AG20443 (cell line): Measurements from ENCODE around the gene SLC19A1.

Experiments
- DNase-seq: peaks from one replicate; pipeline ENCODE4 v3.0.0; 2012; ENCODE audit warnings: low spot score, mixed read lengths

Gene SLC19A1

DNA sequence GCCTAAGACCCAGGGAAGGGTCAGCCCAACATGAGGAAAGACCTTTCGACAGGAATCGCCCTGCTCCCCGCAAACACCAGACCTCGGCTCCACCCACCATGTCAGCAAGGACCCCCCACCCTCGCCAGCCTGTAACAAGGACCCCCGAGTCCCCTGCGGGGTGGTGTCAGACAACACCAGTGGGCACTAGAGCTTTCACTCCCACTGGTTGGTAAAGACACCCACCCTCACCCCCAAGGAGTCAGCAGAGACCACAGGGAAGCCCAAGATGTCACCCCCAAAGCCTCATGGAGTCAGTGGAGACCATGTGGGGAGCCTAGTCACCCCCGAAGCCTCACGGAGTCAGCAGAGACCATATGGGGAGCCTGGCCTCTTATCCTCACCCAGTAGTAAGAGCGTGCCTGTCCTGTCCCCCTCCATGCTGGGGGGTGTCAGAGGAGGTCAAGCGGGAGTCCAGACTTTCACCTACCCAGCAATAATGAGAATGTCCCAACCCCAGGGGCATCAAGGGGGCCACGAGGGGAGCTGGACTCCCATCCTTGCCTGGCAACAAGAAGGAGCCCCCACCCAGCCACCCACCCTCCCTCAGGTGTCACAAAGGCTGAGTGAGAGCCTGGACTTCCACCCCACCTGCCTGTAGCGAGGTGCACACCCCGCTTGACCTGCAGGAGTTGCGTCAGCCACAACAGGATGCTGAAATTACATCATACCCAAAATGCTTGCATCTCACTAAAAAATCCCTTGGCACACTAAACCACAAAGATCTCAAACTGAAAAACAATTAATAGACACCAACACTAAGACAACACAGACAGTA, 24.8 kb downstream of the SLC19A1 start:
- no peak for DNase-seq

DNA sequence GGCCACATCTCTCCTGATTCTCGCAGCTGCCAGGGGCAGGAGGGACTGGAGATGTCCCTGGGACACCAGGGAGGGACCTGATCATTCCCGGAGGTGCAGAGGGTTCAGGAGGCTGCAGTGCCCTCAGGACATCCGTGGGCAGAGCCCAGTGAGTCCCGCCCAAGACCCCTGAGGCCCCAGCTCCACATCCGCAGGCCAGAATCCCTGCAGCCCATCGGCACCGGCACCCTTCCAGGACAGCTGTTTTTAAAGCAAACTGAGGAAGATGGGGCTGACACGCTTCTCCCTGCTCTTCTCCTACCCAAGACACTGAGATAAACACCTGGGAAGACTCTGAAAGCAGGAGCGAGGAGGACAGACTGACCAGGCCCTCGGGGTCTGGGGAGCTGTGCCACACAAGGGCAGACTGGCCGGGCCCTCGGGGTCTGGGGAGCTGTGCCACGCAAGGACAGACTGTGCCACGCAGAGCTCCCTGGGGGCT, 25.5 kb downstream of the SLC19A1 start:
- no peak for DNase-seq

- no peak for DNase-seq
Observed at GRCh38 chr21:45516071-45516670, 26.1 kb downstream of the SLC19A1 start.

DNA sequence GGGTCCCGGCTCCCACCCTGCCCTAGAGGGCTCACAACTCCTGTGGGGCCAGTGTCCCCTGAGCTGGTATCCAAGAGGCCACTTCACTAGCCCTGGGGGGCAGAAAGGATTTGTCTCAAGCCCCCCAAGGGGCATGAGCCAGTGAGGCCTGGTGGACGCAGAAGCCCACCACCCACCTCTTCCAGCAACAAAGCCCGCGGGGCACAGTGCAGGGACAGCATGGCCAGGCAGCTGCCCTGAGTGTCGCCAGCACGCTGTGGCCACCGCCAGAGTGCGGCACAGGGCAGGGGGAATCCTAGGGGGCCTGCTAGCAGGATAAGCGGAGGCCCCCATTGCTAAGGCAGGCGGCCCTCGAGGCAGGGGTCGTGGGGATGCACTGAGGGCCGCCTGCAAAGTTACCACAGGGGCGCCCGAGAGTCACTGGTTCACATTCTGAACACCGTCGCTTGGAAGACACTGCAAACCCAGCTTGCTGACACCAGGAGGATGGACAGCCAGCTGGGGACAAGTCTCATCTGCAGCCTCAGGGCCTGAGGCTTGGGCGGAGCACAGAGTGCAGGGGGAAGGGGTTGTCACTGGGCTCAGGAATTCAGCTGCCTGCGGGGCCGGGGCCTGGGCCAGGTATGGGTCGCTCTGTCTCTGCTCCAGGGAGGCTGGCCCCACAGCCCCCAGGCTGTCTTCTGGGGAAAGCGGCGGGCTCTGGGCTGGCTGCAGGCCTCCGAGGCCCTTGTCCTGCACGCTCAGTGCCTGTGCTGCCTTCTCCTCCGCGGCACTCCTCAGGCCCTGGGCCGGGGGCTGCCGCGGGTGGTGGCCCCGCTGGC, 26.8 kb downstream of the SLC19A1 start:
- no peak for DNase-seq

GRCh38 chr21:45514311-45515021, 27.8 kb downstream of the SLC19A1 start:
- DNase-seq, result no peak

DNA sequence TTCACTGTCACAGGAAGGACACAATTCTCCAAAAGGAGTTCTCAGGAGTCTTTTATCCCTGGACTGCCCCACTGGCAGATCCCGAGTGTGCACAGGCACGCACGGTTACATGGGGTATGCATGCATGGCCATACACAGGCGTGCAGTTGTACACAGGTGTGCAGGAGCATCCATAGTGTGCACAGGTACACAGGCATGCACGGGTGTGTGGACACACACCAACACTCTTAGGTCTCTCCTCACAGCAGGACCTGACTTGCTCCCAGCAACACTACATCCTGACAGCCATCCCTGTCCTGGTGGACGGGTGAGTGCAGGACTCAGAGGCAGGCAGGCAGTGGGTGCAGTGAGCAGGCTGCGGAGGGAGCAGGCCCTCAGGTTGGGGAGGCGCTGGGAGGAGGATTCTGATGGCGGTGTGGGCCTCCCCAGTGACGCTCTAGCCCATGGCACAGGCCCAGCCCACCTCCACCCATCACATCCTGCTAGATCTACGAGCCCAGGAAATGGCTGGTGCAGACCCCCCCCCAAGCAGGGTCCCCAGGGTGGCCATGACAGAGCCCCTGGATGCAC, 28.4 kb downstream of the SLC19A1 start:
- no peak for DNase-seq

DNA sequence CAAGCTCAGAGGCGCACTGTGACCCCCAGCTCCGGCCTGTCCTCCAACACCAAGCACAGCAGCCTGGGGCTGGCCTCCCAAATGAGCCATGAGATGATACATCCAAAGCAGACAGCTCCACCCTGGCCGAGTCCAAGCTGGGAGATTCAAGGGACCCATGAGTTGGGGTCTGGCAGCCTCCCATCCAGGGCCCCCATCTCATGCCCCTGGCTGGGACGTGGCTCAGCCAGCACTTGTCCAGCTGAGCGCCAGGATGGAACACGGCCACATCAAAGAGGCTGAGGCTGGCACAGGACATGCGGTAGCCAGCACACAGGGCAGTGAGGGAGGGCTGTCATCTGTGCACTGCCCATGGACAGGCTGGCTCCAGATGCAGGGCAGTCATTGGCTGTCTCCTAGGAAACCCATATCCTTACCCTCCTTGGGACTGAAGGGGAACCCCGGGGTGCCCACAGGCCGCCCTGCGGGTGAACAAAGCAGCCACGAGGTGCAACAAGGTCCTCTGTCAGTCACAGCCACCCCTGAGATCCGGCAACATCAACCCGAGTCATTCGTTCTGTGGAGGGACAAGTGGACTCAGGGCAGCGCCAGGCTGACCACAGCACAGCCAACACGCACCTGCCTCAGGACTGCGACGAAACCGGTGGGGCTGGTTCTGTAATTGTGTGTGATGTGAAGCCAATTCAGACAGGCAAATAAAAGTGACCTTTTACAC, 29.1 kb downstream of the SLC19A1 start:
- no peak for DNase-seq

GRCh38 chr21:45512626-45513002, 29.6 kb downstream of the SLC19A1 start:
- no peak for DNase-seq

DNA sequence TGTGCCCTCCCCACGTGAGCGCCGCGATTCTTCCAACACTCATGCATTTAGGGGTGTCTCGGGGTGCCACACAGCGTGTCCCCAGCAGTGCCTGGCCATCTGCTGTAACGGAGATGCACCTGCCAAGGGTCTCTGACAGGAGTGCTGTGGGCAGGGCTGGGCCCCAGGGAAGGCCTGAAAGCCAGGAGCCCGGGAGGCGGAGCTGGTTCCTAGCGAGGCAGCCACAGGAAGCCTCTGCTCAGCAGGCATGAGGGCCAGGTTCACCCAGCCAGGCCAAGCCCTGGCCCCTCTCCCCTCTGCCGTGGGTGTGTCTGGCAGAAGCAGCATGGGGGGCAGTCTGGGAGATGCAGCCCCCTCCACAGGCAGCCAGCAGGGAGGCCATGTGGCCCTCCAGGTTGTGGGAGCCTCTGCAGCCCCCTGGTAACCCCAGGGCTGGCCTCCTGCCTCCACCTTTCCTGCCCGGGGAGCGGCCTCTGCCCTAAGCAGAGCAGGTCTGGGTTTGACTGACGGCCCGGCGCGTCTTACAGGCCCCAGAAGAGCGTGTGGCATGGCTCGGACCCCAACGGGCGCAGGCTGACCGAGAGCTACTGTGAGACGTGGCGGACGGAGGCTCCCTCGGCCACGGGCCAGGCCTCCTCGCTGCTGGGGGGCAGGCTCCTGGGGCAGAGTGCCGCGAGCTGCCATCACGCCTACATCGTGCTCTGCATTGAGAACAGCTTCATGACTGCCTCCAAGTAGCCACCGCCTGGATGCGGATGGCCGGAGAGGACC, 30.4 kb downstream of the SLC19A1 start:
- DNase-seq, result no peak

DNA sequence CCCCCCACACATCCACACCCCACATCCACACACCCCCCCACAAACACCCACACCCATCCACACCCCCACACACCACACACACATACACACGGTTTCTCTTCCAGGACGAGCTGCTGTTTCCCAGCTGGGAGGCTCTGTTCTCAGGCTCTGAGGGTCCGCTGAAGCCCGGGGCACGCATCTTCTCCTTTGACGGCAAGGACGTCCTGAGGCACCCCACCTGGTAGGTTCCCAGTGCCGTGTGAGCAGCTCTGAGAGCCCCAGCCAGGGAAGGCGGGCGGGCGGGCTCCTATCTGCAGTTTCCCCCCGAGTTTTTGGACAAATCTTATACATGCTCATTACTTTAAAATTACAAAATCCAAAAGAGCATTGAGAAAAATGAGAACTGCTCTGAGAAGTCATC, 31.2 kb downstream of the SLC19A1 start:
- DNase-seq, result no peak

- no peak for DNase-seq
Observed at GRCh38 chr21:45510466-45510955, 31.7 kb downstream of the SLC19A1 start.

DNA sequence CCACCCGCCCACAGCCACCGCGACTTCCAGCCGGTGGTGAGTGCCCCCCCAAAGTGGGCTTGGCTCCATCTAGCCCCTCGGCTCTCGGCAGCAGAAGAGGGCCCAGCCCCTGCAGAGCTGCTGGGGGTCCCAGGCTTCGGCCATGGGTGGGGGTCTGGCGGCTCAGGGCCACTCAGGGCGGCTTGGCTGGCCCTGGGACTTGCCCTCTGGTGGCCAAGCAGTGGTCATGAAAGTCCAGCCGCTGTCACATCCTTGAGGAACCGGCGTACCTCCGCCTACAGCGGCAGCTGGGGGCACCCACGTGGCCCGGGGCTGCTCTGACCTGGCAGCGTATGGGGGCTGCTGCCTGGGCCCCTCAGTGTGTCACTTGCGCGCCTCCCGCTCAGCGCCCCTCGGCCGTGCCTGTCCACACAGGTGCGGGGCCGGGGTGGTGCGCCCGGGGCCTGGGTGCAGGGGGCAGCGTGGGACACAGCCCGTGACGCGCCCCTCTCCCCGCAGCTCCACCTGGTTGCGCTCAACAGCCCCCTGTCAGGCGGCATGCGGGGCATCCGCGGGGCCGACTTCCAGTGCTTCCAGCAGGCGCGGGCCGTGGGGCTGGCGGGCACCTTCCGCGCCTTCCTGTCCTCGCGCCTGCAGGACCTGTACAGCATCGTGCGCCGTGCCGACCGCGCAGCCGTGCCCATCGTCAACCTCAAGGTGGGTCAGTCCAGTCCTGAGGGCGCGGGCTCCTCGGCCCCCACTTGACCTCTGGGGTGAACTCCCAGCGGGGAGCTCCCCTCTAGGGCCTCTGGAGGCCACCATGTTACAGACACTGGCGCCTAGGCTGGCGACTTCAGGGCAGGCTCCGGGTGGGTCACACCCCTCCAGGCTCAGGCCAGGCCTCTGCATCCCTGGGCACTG, 32.4 kb downstream of the SLC19A1 start:
- DNase-seq, result no peak

GRCh38 chr21:45508607-45509565, 33.4 kb downstream of the SLC19A1 start:
- no peak for DNase-seq

- no peak for DNase-seq
Observed at GRCh38 chr21:45507888-45508508, 34.2 kb downstream of the SLC19A1 start.

- DNase-seq, result no peak
Observed at GRCh38 chr21:45507523-45507875, 34.7 kb downstream of the SLC19A1 start.

- no peak for DNase-seq
Observed at GRCh38 chr21:45506836-45507522, 35.3 kb downstream of the SLC19A1 start.

GRCh38 chr21:45506241-45506817, 35.9 kb downstream of the SLC19A1 start:
- DNase-seq, result no peak
